HepG2 (cell line): ENCODE data around the gene TASP1.

Experiments used
- CBX2 ChIP-seq, 2 experiments: fragments of 200-600 bp in 1 of 2; sonication (generic); formaldehyde crosslinking in 1 of 2; IDR thresholded peaks; 2 replicates each; pipeline versions ENCODE4 v1.7.0 to v1.8.1; 2018 to 2022; ENCODE audit warnings: low read depth in 2 of 2, low read length in 1 of 2, mild to moderate bottlenecking in 1 of 2, missing genetic modification reagents in 1 of 2
- CTCF ChIP-seq: sonication (generic); formaldehyde crosslinking; IDR thresholded peaks from 2 replicates; pipeline ENCODE4 v1.5.0; 2020; ENCODE audit warnings: mild to moderate bottlenecking, missing genetic modification reagents, moderate library complexity
- GLI4 ChIP-seq: sonication (generic); formaldehyde crosslinking; IDR thresholded peaks from 2 replicates; pipeline ENCODE4 v1.5.1; 2020; ENCODE audit warnings: missing genetic modification reagents, mild to moderate bottlenecking, moderate library complexity, borderline replicate concordance
- POLR2AphosphoS5 ChIP-seq: IDR thresholded peaks from 2 replicates; pipeline ENCODE4 v1.6.1; 2012; ENCODE audit warnings: low read depth, low read length
- SMC3 ChIP-seq: IDR thresholded peaks from 2 replicates; pipeline ENCODE4 v1.6.1; 2011; ENCODE audit warnings: low read length, improper control_type of control experiment
- YY1 ChIP-seq: IDR thresholded peaks from 2 replicates; pipeline ENCODE4 v1.6.1; 2011; ENCODE audit warnings: low read length, low read depth, moderate library complexity, mild to moderate bottlenecking; ENCODE audit not compliant: insufficient read depth, insufficient replicate concordance
- ZBTB44 ChIP-seq: sonication (generic); formaldehyde crosslinking; IDR thresholded peaks from 2 replicates; pipeline ENCODE4 v1.4.0; 2020; ENCODE audit warnings: missing genetic modification reagents
- ZNF136 ChIP-seq: sonication (generic); formaldehyde crosslinking; IDR thresholded peaks from 2 replicates; pipeline ENCODE4 v1.8.1; 2022; ENCODE audit warnings: low read depth, mild to moderate bottlenecking, moderate library complexity, missing genetic modification reagents
- ZNF574 ChIP-seq: sonication (generic); formaldehyde crosslinking; IDR thresholded peaks from 2 replicates; pipeline ENCODE4 v1.4.0; 2020; ENCODE audit warnings: missing genetic modification reagents
- TF ChIP-seq, protein P1 (sequence below): sonication (generic); formaldehyde crosslinking; IDR thresholded peaks from 2 replicates; pipeline ENCODE4 v1.8.1; 2023; ENCODE audit warnings: mild to moderate bottlenecking, missing genetic modification reagents

- no peak for TF ChIP-seq GLI4 (CRISPR knock-in tag)
- no peak for TF ChIP-seq CTCF (CRISPR knock-in tag)
- TF ChIP-seq ZNF574 (CRISPR knock-in tag), result no peak
- TF ChIP-seq ZNF136, result no peak
- no peak for TF ChIP-seq SMC3
- TF ChIP-seq, protein P1, sequence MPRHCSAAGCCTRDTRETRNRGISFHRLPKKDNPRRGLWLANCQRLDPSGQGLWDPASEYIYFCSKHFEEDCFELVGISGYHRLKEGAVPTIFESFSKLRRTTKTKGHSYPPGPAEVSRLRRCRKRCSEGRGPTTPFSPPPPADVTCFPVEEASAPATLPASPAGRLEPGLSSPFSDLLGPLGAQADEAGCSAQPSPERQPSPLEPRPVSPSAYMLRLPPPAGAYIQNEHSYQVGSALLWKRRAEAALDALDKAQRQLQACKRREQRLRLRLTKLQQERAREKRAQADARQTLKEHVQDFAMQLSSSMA (CRISPR knock-in tag), result no peak
- no peak for TF ChIP-seq ZBTB44 (CRISPR knock-in tag)
- no peak for TF ChIP-seq YY1
- no peak for TF ChIP-seq POLR2AphosphoS5
- no peak for TF ChIP-seq CBX2 (IDR thresholded peaks at IDR 0.05; ENCODE audit: low read depth, low read length)
- no peak for TF ChIP-seq CBX2 (CRISPR knock-in tag; IDR thresholded peaks at IDR 0.05; ENCODE audit: low read depth)
Observed at GRCh38 chr20:13632431-13632830, 6.3 kb downstream of the TASP1 start.
